Measurements from ENCODE around the gene OLA1.

- TF ChIP-seq EZH2 (IDR thresholded peaks at IDR 0.05), result no peak
- peak; percentile 44; the same call in 1 of the 2 replicates for TF ChIP-seq POLR2AphosphoS5 (IDR thresholded peaks at IDR 0.05; ENCODE audit: borderline replicate concordance, low read depth, low read length)
- peak; percentile 98 for TF ChIP-seq FOXP2 (optimal IDR thresholded peaks at IDR 0.05; ENCODE audit: control extremely low read depth, extremely low read length, insufficient read depth)
Observed at GRCh38 chr2:174025271-174026121, 222.8 kb downstream of the OLA1 start.

Data from SK-N-MC (cell line).